SK-N-MC (cell line): ENCODE measurements around the gene UBXN11.

Experiments
- DNase-seq: peaks from one replicate; pipeline ENCODE4 v3.0.0-alpha.2; 2011; ENCODE audit warnings: low read depth, low spot score
- H3K27ac ChIP-seq: fragments of 200-600 bp; sonication (generic); 2 replicates; pipeline ENCODE4 v1.5.1; 2016; ENCODE audit warnings: mixed run types
- H3K36me3 ChIP-seq: fragments of 200-600 bp; sonication (generic); 2 replicates; pipeline ENCODE4 v1.6.1; 2017; ENCODE audit warnings: antibody characterized with exemption, low read length, mixed read lengths; ENCODE audit not compliant: insufficient read depth
- H3K4me3 ChIP-seq: fragments of 200-600 bp; sonication (generic); 2 replicates; pipeline ENCODE4 v1.5.1; 2016
- H3K9ac ChIP-seq: fragments of 200-600 bp; sonication (generic); 2 replicates; pipeline ENCODE4 v1.8.0; 2017; ENCODE audit warnings: mixed run types, mixed read lengths; ENCODE audit not compliant: insufficient read length
- H3K9me3 ChIP-seq: fragments of 200-600 bp; sonication (generic); 2 replicates; pipeline ENCODE4 v1.6.1; 2017; ENCODE audit warnings: low read depth, mild to moderate bottlenecking, antibody characterized with exemption, low read length, moderate library complexity, mixed read lengths
- EZH2 ChIP-seq: fragments of 200-600 bp; sonication (generic); IDR thresholded peaks from one replicate; pipeline ENCODE4 v1.6.1; 2017; ENCODE audit warnings: antibody characterized with exemption
- FOXP2 ChIP-seq: optimal IDR thresholded peaks from 2 replicates; pipeline ENCODE3; 2011; ENCODE audit warnings: mild to moderate bottlenecking, moderate library complexity; ENCODE audit not compliant: insufficient read depth; ENCODE audit errors: extremely low read length, control extremely low read depth
- POLR2AphosphoS5 ChIP-seq: IDR thresholded peaks from 2 replicates; pipeline ENCODE4 v1.6.1; 2012; ENCODE audit warnings: mild to moderate bottlenecking, low read depth, low read length, borderline replicate concordance

The UBXN11 gene

GRCh38 chr1:26257222-26257621, 49.2 kb downstream of the UBXN11 start:
- TF ChIP-seq POLR2AphosphoS5 (no peak), FOXP2 (no peak), EZH2 (no peak)
- Histone ChIP-seq H3K27ac (no peak overlapping the region), H3K36me3 (peaks cover 55% of the 10 kb centered on the region), H3K9ac (no peak overlapping the region), H3K9me3 (no peaks in the 10 kb centered on the region), H3K4me3 (no peak overlapping the region)
- no peak for DNase-seq

GRCh38 chr1:26254404-26254803, 52.0 kb downstream of the UBXN11 start:
- DNase-seq, result no peak
- H3K4me3 ChIP-seq, result no peak overlapping the region
- H3K9me3 ChIP-seq, result no peaks in the 10 kb centered on the region
- TF ChIP-seq EZH2, result no peak
- no peak for TF ChIP-seq POLR2AphosphoS5
- TF ChIP-seq FOXP2, result no peak
- peaks cover 61% of the 10 kb centered on the region for H3K36me3 ChIP-seq
- no peak overlapping the region for H3K9ac ChIP-seq
- H3K27ac ChIP-seq, result no peak overlapping the region

- Histone ChIP-seq H3K27ac (no peak overlapping the region), H3K9me3 (no peaks in the 10 kb centered on the region), H3K4me3 (no peak overlapping the region), H3K9ac (no peak overlapping the region), H3K36me3 (peaks cover 55% of the 10 kb centered on the region)
- DNase-seq, result no peak
- TF ChIP-seq POLR2AphosphoS5 (no peak), EZH2 (no peak), FOXP2 (no peak)
These were observed 53.7 kb downstream of the UBXN11 start for GRCh38 chr1:26252718-26253117.

GRCh38 chr1:26239936-26240335, 66.5 kb downstream of the UBXN11 start:
- Histone ChIP-seq H3K36me3 (peaks cover 46% of the 10 kb centered on the region), H3K9ac (no peak overlapping the region), H3K4me3 (no peak overlapping the region), H3K9me3 (no peaks in the 10 kb centered on the region), H3K27ac (no peak overlapping the region)
- no peak for TF ChIP-seq POLR2AphosphoS5
- no peak for TF ChIP-seq FOXP2
- TF ChIP-seq EZH2, result no peak
- DNase-seq, result no peak

- DNase-seq, result no peak
- no peak for TF ChIP-seq EZH2
- no peak for TF ChIP-seq POLR2AphosphoS5
- TF ChIP-seq FOXP2, result no peak
- Histone ChIP-seq H3K9me3 (no peaks in the 10 kb centered on the region), H3K36me3 (peaks cover 25% of the 10 kb centered on the region), H3K4me3 (peak overlapping the region; percentile 31; the same call in 1 of the 2 replicates), H3K9ac (no peak overlapping the region), H3K27ac (peak overlapping the region; percentile 37; the same call in 1 of the 2 replicates)
These were observed 69.0 kb downstream of the UBXN11 start for GRCh38 chr1:26237230-26237966.

GRCh38 chr1:26234644-26235370, 71.6 kb downstream of the UBXN11 start:
- DNase-seq, result no peak
- Histone ChIP-seq H3K4me3 (peak overlapping the region; percentile 100), H3K9ac (peak overlapping the region; percentile 90), H3K27ac (0 out of 2 replicates have a peak overlapping the region, but pooled peaks have one; percentile 15), H3K36me3 (peaks cover 23% of the 10 kb centered on the region), H3K9me3 (no peaks in the 10 kb centered on the region)
- TF ChIP-seq POLR2AphosphoS5 (no peak), EZH2 (no peak), FOXP2 (no peak)

GRCh38 chr1:26233903-26234643, 72.4 kb downstream of the UBXN11 start, which contains the start of gene CEP85:
CEP85 (plus strand) TSS chr1:26234200; CDS start chr1:26239784, 5,584 bp downstream.
- Histone ChIP-seq H3K4me3 (peak within 1 kb of the TSS; percentile 100), H3K9ac (peak within 1 kb of the TSS; percentile 90), H3K27ac (peak within 1 kb of the TSS; percentile 15; the same call in 1 of the 2 replicates), H3K36me3 (peaks cover 19% of the 10 kb centered on the region), H3K9me3 (no peaks in the 10 kb centered on the region)
- DNase-seq, result peak; percentile 81
- no peak for TF ChIP-seq FOXP2
- peak; percentile 98 for TF ChIP-seq POLR2AphosphoS5
- TF ChIP-seq EZH2, result no peak
